MM.1S (cell line): ENCODE data around the gene USP47.

Experiments
- EZH2 ChIP-seq: fragments of 300-600 bp; sonication (generic); optimal IDR thresholded peaks from 2 replicates; pipeline ENCODE3; 2017; ENCODE audit warnings: low read depth, mild to moderate bottlenecking, antibody characterized with exemption, low read length, mixed read lengths
- EZH2phosphoT487 ChIP-seq: fragments of 300-600 bp; sonication (generic); IDR thresholded peaks from 2 replicates; pipeline ENCODE4 v1.6.1; 2018; ENCODE audit warnings: antibody characterized with exemption, low read length
- TF ChIP-seq, protein P1 (sequence below): fragments of 300-600 bp; sonication (generic); IDR thresholded peaks from 2 replicates; pipeline ENCODE4 v1.5.1; 2016; ENCODE audit warnings: antibody characterized with exemption, low read length, mixed read lengths

DNA sequence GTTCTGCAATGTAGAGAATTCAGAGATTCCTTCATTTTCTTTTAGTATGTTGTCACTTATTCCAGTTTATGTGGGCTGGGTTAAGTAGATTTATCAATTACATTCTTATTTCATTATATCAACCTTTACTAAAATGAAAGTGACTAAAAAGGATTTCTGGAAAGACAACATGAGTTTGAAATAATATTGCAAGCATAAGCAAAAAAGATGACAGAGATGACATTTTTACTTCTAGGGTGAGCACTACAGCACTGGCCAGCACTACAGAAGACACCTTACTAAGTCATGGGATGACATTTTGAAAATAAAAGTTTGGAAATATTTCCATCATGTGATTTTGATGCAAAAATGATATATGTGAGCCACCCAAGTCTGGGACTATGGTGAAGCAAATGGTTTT is 2.1 kb upstream of the USP47 start:
- TF ChIP-seq, protein P1, sequence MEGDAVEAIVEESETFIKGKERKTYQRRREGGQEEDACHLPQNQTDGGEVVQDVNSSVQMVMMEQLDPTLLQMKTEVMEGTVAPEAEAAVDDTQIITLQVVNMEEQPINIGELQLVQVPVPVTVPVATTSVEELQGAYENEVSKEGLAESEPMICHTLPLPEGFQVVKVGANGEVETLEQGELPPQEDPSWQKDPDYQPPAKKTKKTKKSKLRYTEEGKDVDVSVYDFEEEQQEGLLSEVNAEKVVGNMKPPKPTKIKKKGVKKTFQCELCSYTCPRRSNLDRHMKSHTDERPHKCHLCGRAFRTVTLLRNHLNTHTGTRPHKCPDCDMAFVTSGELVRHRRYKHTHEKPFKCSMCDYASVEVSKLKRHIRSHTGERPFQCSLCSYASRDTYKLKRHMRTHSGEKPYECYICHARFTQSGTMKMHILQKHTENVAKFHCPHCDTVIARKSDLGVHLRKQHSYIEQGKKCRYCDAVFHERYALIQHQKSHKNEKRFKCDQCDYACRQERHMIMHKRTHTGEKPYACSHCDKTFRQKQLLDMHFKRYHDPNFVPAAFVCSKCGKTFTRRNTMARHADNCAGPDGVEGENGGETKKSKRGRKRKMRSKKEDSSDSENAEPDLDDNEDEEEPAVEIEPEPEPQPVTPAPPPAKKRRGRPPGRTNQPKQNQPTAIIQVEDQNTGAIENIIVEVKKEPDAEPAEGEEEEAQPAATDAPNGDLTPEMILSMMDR, result no peak
- TF ChIP-seq EZH2, result no peak
- no peak for TF ChIP-seq EZH2phosphoT487
